GM19023 (cell line): ENCODE data around the gene CWC27.
A peak's percentile ranks its signal among the peaks of the same experiment; 100 is the strongest.

Source experiments
- ATAC-seq: cut with Tn5 transposase; IDR thresholded peaks from one replicate; pipeline ENCODE4 v1.9.1; 2021; ENCODE audit warnings: mild to moderate bottlenecking, moderate library complexity; ENCODE audit not compliant: unreplicated experiment

CWC27 gene

DNA sequence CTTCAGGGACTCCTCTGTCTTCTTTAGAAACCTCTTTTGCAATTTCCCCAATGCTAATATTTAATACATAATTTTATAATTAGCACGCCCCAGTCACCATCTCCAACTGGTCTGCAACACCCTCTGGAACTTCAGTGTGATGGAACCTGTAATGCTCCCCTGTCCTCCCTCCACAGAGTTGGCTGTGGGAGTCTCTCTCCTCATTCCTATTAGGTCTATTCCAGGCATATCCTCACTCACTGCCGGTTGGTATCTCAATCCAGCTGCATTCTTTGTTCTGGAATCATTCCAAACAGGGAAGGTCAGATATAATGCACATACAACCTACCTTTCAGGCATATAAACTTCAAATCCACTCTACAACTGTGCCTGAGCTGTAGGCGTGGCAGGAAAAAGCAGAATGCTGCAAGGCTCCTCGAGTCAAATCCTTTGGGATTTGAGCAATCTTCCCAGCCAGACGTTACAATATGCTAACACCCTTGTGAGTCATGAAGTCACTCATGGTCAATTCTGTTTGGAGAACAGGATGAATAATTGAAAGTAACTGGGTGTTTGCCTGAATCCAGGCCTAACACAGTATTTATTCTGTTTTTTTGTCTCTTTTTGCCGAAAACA, 293.8 kb downstream of the CWC27 start:
- ATAC-seq = no peak

DNA sequence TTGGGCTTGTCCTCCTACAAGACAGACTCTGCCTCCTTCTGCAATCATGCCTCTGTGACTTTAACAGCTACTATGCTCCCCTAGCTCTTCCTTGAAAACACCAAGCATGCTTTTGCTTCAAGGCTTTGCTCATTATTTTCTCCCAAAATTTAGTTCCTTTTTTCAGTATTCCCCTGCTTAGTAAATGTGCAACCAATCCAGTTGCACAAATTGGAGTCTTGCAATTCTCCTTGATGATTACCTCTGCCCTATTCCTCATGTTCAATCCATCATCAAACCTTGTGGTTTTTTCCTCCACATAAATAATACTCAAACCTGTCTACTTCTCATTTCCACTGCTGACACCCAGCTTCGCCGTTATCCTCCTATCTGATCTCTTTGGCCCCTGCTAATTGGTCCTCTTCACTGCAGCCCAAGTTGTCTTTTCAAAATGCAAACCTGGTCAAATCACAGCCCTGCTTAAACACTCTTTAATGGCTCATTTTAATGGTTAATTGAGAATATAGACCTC, 296.3 kb downstream of the CWC27 start:
- ATAC-seq = no peak

DNA sequence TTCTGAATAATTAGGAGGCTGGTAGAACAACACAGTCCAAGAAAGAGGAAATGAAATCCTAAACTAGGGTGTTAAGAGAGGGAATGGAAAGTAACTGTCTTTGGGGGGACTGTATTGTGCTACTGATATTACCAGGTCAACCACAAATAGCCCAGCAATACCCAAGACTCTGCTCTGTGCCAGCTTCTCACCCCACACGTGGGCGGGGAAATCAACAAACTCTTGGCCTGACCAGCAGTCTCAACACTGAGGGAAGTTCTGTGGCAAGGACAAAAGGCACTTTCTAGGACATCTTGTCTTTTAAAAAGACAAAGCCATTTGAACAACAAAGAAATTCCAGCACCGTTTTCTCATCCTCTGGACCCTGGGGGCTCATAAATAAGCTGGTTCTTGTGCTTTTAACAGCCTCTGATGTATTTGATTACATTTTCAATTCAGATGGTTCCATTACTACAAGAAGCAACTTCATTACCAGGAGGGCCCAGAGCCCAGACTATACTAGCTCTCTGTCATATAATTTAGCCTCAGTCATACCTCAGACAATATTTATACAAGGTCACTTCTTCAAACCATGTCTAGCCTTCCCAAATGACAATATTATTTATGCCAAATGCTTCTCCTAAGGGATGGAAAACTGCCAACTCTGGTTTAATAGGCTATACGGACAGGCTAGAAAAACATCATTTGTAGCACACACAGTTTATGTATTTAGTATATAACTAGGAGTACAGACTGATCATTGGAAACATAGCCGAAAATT, 297.8 kb downstream of the CWC27 start:
- peak; percentile 47 for ATAC-seq

DNA sequence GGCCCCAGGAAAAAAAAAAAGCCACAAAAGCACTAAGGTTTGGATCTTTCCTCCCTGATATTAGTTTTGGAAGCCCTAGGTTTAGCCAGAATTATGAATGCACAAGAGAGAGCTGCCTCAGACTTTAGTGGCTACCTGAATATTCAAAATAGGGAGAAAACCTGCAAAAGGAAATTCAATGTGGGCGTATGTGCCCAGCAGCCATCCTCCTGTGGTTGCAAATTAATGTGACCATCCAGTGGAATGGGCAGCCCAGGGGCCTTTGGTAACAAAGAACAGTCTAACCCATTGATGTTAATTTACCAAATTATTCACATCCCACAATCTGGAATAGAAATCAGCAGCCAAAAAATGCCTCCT, 298.4 kb downstream of the CWC27 start:
- ATAC-seq = no peak
